Esophagus (tissue), 2 donors: ENCODE measurements around the gene PTP4A2. TPM values are rescaled to one million over a fixed set of nuclear protein-coding genes. Genes with fewer than 3 reads are reported as not detected.

Source experiments
- H3K27ac ChIP-seq, 2 donors: one replicate each; pipeline ENCODE4 v1.5.1; 2013; ENCODE audit warnings: low read depth in 2 of 2, mild to moderate bottlenecking in 2 of 2, inconsistent platforms in 1 of 2, low read length in 1 of 2, moderate library complexity in 1 of 2
- H3K27me3 ChIP-seq, 2 donors: one replicate each; pipeline ENCODE4 v1.6.1; 2013; ENCODE audit warnings: low read length in 2 of 2, control low read depth in 1 of 2, mild to moderate bottlenecking in 1 of 2; ENCODE audit not compliant: insufficient read depth in 2 of 2, control insufficient read depth in 1 of 2
- H3K36me3 ChIP-seq, 2 donors: one replicate each; pipeline ENCODE4 v1.6.1; 2013; ENCODE audit warnings: low read length in 1 of 2; ENCODE audit not compliant: control insufficient read depth in 2 of 2, insufficient read depth in 2 of 2
- H3K4me1 ChIP-seq, 2 donors: one replicate each; pipeline ENCODE4 v1.6.1; 2013; ENCODE audit warnings: low read length in 1 of 2; ENCODE audit not compliant: control insufficient read depth in 2 of 2, insufficient read depth in 2 of 2
- H3K4me3 ChIP-seq, 2 donors: one replicate each; pipeline ENCODE4 v1.5.1; 2013; ENCODE audit warnings: low read length in 2 of 2, mild to moderate bottlenecking in 2 of 2, low read depth in 1 of 2, moderate library complexity in 1 of 2
- H3K9me3 ChIP-seq, 2 donors: one replicate each; pipeline ENCODE4 v1.6.1; 2013; ENCODE audit warnings: mild to moderate bottlenecking in 2 of 2, low read depth in 1 of 2, low read length in 1 of 2, moderate library complexity in 1 of 2; ENCODE audit not compliant: control insufficient read depth in 2 of 2, insufficient read depth in 1 of 2
- WGBS, 2 donors: extraction: QIAGEN DNeasy Blood & Tissue Kit; methylation state at CpG; one replicate each; pipeline ENCODE4 v1.1.7; 2013; 5-methylcytosine and 5-hydroxymethylcytosine counted together
- polyA plus RNA-seq, 2 donors: library from polyadenylated mRNA; stranded (reverse); fragments of 200-250 nt; gene quantifications; one replicate each; pipeline ENCODE4 v1.2.3, GENCODE V29; 2013
- donor health status: healthy with polysubstance abuse.
- donor health status: Bipolar disorder and iron deficiency.

The PTP4A2 gene
- polyA plus RNA-seq, 2 donors, result 40.6 to 45.5 TPM

- 47 to 51% methylated on average over 8 of the region's 8 CpGs for WGBS, 2 donors
- no peak overlapping the region for H3K27ac ChIP-seq
- no peaks in the 10 kb centered on the region for H3K27me3 ChIP-seq
- H3K4me1 ChIP-seq, result no peaks in the 10 kb centered on the region
- no peaks in the 10 kb centered on the region for H3K36me3 ChIP-seq
- no peaks in the 10 kb centered on the region for H3K9me3 ChIP-seq
- no peak overlapping the region for H3K4me3 ChIP-seq
Observed at GRCh38 chr1:31880957-31881687, 57.0 kb downstream of the PTP4A2 start.

- Histone ChIP-seq H3K27ac (no peak overlapping the region), H3K4me3 (no peak overlapping the region), H3K36me3 (no peaks in the 10 kb centered on the region), H3K4me1 (no peaks in the 10 kb centered on the region), H3K27me3 (no peaks in the 10 kb centered on the region), H3K9me3 (no peaks in the 10 kb centered on the region)
- WGBS, 2 donors, result 76 to 78% methylated on average over 4 of the region's 4 CpGs
Observed at GRCh38 chr1:31879981-31880608, 58.1 kb downstream of the PTP4A2 start.

GRCh38 chr1:31878058-31878457 lies 60.1 kb downstream of the PTP4A2 start:
- 80 to 87% methylated on average over 6 of the region's 6 CpGs for WGBS, 2 donors

GRCh38 chr1:31877544-31877943 lies 60.6 kb downstream of the PTP4A2 start:
- H3K9me3 ChIP-seq, result no peaks in the 10 kb centered on the region
- H3K27me3 ChIP-seq, result no peaks in the 10 kb centered on the region
- no peaks in the 10 kb centered on the region for H3K4me1 ChIP-seq
- no peaks in the 10 kb centered on the region for H3K36me3 ChIP-seq
- WGBS, 2 donors, result 95 to 97% methylated on average over 4 of the region's 4 CpGs
- no peak overlapping the region for H3K27ac ChIP-seq
- H3K4me3 ChIP-seq, result no peak overlapping the region

More at GRCh38 chr1:31878058-31878457, 60.1 kb downstream of the PTP4A2 start:
- Histone ChIP-seq H3K27me3 (no peaks in the 10 kb centered on the region), H3K27ac (no peak overlapping the region), H3K4me3 (no peak overlapping the region), H3K4me1 (no peaks in the 10 kb centered on the region), H3K9me3 (no peaks in the 10 kb centered on the region), H3K36me3 (no peaks in the 10 kb centered on the region)

GRCh38 chr1:31875636-31876236 lies 62.4 kb downstream of the PTP4A2 start:
- Histone ChIP-seq H3K9me3 (no peaks in the 10 kb centered on the region), H3K36me3 (no peaks in the 10 kb centered on the region), H3K4me1 (no peaks in the 10 kb centered on the region), H3K27ac (no peak overlapping the region), H3K27me3 (no peaks in the 10 kb centered on the region), H3K4me3 (no peak overlapping the region)
- 78 to 90% methylated on average over 11 of the region's 11 CpGs for WGBS, 2 donors

- Histone ChIP-seq H3K4me3 (no peak overlapping the region), H3K9me3 (no peaks in the 10 kb centered on the region), H3K27ac (no peak overlapping the region), H3K27me3 (no peaks in the 10 kb centered on the region), H3K4me1 (no peaks in the 10 kb centered on the region), H3K36me3 (no peaks in the 10 kb centered on the region)
- WGBS, 2 donors, result 85 to 91% methylated on average over 3 of the region's 3 CpGs
Observed at GRCh38 chr1:31874942-31875341, 63.2 kb downstream of the PTP4A2 start.

GRCh38 chr1:31872658-31873636 lies 65.2 kb downstream of the PTP4A2 start:
- Histone ChIP-seq H3K4me3 (no peak overlapping the region), H3K36me3 (no peaks in the 10 kb centered on the region), H3K4me1 (no peaks in the 10 kb centered on the region), H3K27me3 (no peaks in the 10 kb centered on the region), H3K27ac (no peak overlapping the region), H3K9me3 (no peaks in the 10 kb centered on the region)
- 77 to 80% methylated on average over 7 of the region's 7 CpGs for WGBS, 2 donors

GRCh38 chr1:31871703-31872102 lies 66.5 kb downstream of the PTP4A2 start:
- 89 to 91% methylated on average over 3 of the region's 3 CpGs for WGBS, 2 donors

GRCh38 chr1:31870086-31870736 lies 68.0 kb downstream of the PTP4A2 start:
- Histone ChIP-seq H3K4me1 (no peaks in the 10 kb centered on the region), H3K27me3 (no peaks in the 10 kb centered on the region), H3K27ac (no peak overlapping the region), H3K4me3 (no peak overlapping the region), H3K9me3 (no peaks in the 10 kb centered on the region), H3K36me3 (no peaks in the 10 kb centered on the region)
- 92% methylated on average over 7 of the region's 7 CpGs for WGBS, 2 donors

More at GRCh38 chr1:31871703-31872102, 66.5 kb downstream of the PTP4A2 start:
- Histone ChIP-seq H3K27me3 (no peaks in the 10 kb centered on the region), H3K36me3 (no peaks in the 10 kb centered on the region), H3K27ac (no peak overlapping the region), H3K4me3 (no peak overlapping the region), H3K9me3 (no peaks in the 10 kb centered on the region), H3K4me1 (no peaks in the 10 kb centered on the region)
